H1 (cell line): ENCODE measurements around the gene CTH.

ENCODE experiments used
- ATF3 ChIP-seq: IDR thresholded peaks from 2 replicates; pipeline ENCODE4 v1.6.1; 2011; ENCODE audit warnings: low read depth, mild to moderate bottlenecking, low read length; ENCODE audit not compliant: insufficient read depth
- BACH1 ChIP-seq: IDR thresholded peaks from 2 replicates; pipeline ENCODE4 v1.6.1; 2012; ENCODE audit warnings: low read length, improper control_type of control experiment
- CBX5 ChIP-seq: fragments of 300-800, 300-1000 bp; sonication (generic); IDR thresholded peaks from 2 replicates; pipeline ENCODE4 v1.7.1; 2016; ENCODE audit warnings: antibody characterized with exemption, low read length, low read depth
- CTCF ChIP-seq, 3 experiments: IDR thresholded peaks; 1 replicate in 2 of 3; 2 replicates in 1 of 3; pipeline versions ENCODE4 v1.5.1 to v1.6.1; 2011; ENCODE audit warnings: low read length in 3 of 3, mild to moderate bottlenecking in 3 of 3, inconsistent platforms in 2 of 3, low read depth in 1 of 3, moderate library complexity in 1 of 3; ENCODE audit not compliant: insufficient read depth in 1 of 3; ENCODE audit errors: control extremely low read depth in 1 of 3
- HDAC2 ChIP-seq, 2 experiments: fragments of 300-600 bp in 1 of 2; sonication (generic) in 1 of 2; IDR thresholded peaks; 2 replicates each; pipeline ENCODE4 v1.6.1; 2011 to 2012; ENCODE audit warnings: low read depth in 2 of 2, low read length in 2 of 2, mild to moderate bottlenecking in 2 of 2, moderate library complexity in 2 of 2, borderline replicate concordance in 1 of 2, inconsistent platforms in 1 of 2
- POLR2A ChIP-seq, 2 experiments: IDR thresholded peaks; 1 replicate in 1 of 2; 2 replicates in 1 of 2; pipeline ENCODE4 v1.6.1; 2011; ENCODE audit warnings: low read depth in 2 of 2, low read length in 2 of 2, mild to moderate bottlenecking in 2 of 2; ENCODE audit errors: control extremely low read depth in 1 of 2
- RBBP5 ChIP-seq: IDR thresholded peaks from 2 replicates; pipeline ENCODE4 v1.7.1; 2012; ENCODE audit warnings: low read depth, mild to moderate bottlenecking, inconsistent platforms, low read length, moderate library complexity, borderline replicate concordance
- RXRA ChIP-seq: IDR thresholded peaks from 2 replicates; pipeline ENCODE4 v1.6.1; 2011; ENCODE audit warnings: low read depth, mild to moderate bottlenecking, low read length, moderate library complexity; ENCODE audit not compliant: insufficient read depth
- SIN3A ChIP-seq, 2 experiments: IDR thresholded peaks in 1 of 2; conservative IDR thresholded peaks in 1 of 2; 2 replicates each; pipeline ENCODE4 v1.6.1; 2011 to 2012; ENCODE audit warnings: low read length in 2 of 2, improper control_type of control experiment in 1 of 2, low read depth in 1 of 2, mild to moderate bottlenecking in 1 of 2
- SP1 ChIP-seq: IDR thresholded peaks from 2 replicates; pipeline ENCODE4 v1.6.1; 2011; ENCODE audit warnings: low read depth, low read length
- SRF ChIP-seq: IDR thresholded peaks from 2 replicates; pipeline ENCODE4 v1.6.1; 2011; ENCODE audit warnings: mild to moderate bottlenecking, low read depth, low read length, moderate library complexity
- TAF1 ChIP-seq: IDR thresholded peaks from 2 replicates; pipeline ENCODE4 v1.6.1; 2011; ENCODE audit warnings: mild to moderate bottlenecking, low read depth, low read length
- TEAD4 ChIP-seq: IDR thresholded peaks from 2 replicates; pipeline ENCODE4 v1.6.1; 2012; ENCODE audit warnings: low read depth, low read length, inconsistent platforms, mixed read lengths

- TF ChIP-seq CTCF (IDR thresholded peaks at IDR 0.05; ENCODE audit: control extremely low read depth in 1 of 3, insufficient read depth in 1 of 3, low read depth in 1 of 3, low read length in 3 of 3) (no peak), POLR2A (IDR thresholded peaks at IDR 0.05; ENCODE audit: control extremely low read depth in 1 of 2, low read depth in 2 of 2, low read length in 2 of 2) (no peak), SRF (no peak), SIN3A (conservative IDR thresholded peaks at IDR 0.05 in 1 of 2, IDR thresholded peaks at IDR 0.05 in 1 of 2; ENCODE audit: low read depth in 1 of 2, low read length in 2 of 2) (no peak), RXRA (no peak), ATF3 (no peak), RBBP5 (no peak), BACH1 (no peak), HDAC2 (IDR thresholded peaks at IDR 0.05; ENCODE audit: borderline replicate concordance in 1 of 2, low read depth in 2 of 2, low read length in 2 of 2) (no peak), SP1 (no peak), CBX5 (no peak), TEAD4 (no peak), TAF1 (no peak)
Measured at GRCh38 chr1:70458131-70458530, 47.1 kb downstream of the CTH start.
